K562 (cell line): ENCODE data around the gene ZBED2. TPM values are rescaled to one million over a fixed set of nuclear protein-coding genes. Genes with fewer than 3 reads are reported as not detected.

ENCODE experiments used
- ATAC-seq: fragments of 200-7000 bp; cut with Tn5 transposase; 3 replicates; pipeline ENCODE4 v1.9.1; 2020; ENCODE audit warnings: moderate library complexity
- BruUV-seq: library from RNA; stranded (reverse); fragments of 400-500 nt; replicated peaks from 2 replicates; lab custom pipeline; 2021; lab: Mats Ljungman, UMichigan
- CTCF ChIA-PET: fragments of 300-600 bp; formaldehyde crosslinking; extraction: SDS; loops from one replicate; lab custom pipeline; 2021; ENCODE audit warnings: low intra/inter-chr PET ratio; lab: Yijun Ruan, JAX
- POLR2A ChIA-PET: fragments of 300-600, 350-650 bp; sonication (Branson Sonifier 250); formaldehyde crosslinking; extraction: SDS; loops from one replicate; lab custom pipeline; 2021; ENCODE audit warnings: antibody characterized with exemption, inconsistent platforms; lab: Yijun Ruan, JAX
- DNase-seq, 4 experiments: peaks; one replicate each; pipeline versions ENCODE4 v3.0.0 to v3.0.0-alpha.2; 2011 to 2018; ENCODE audit warnings: low spot score in 3 of 4, mixed read lengths in 3 of 4; ENCODE audit errors: extremely low read depth in 1 of 4
- FAIRE-seq: peaks from 2 replicates; lab custom pipeline; 2011; peaks lifted over from hg19 to GRCh38; lab: Jason Lieb, UNC
- H2AFZ ChIP-seq: 2 replicates; pipeline ENCODE4 v1.6.0; 2011; ENCODE audit warnings: low read depth, low read length, control low read depth, inconsistent platforms
- H3K27ac ChIP-seq: fragments of 200-600 bp; 3 replicates; pipeline ENCODE4 v1.8.0; 2011; ENCODE audit warnings: low read depth, mild to moderate bottlenecking, control low read depth, inconsistent platforms, low read length, moderate library complexity, mixed read lengths; ENCODE audit errors: extremely low read depth
- H3K27me3 ChIP-seq, 2 experiments: fragments of 300-600 bp in 1 of 2; 2 replicates in 1 of 2; 3 replicates in 1 of 2; pipeline versions ENCODE4 v1.6.0 to v1.8.0; 2011; ENCODE audit warnings: inconsistent platforms in 2 of 2, low read length in 2 of 2, mild to moderate bottlenecking in 1 of 2, mixed read lengths in 1 of 2, moderate library complexity in 1 of 2; ENCODE audit not compliant: control insufficient read depth in 2 of 2, insufficient read depth in 2 of 2
- H3K36me3 ChIP-seq: fragments of 300-600 bp; 3 replicates; pipeline ENCODE4 v1.8.0; 2011; ENCODE audit warnings: mild to moderate bottlenecking, low read length, inconsistent platforms; ENCODE audit not compliant: control insufficient read depth, insufficient read depth
- H3K4me1 ChIP-seq, 2 experiments: fragments of 200-600 bp in 1 of 2; replicated peaks in 1 of 2; 2 replicates in 1 of 2; 3 replicates in 1 of 2; pipeline versions ENCODE4 v1.5.1 to v1.8.0; 2011; ENCODE audit warnings: inconsistent platforms in 2 of 2, low read length in 2 of 2, mild to moderate bottlenecking in 1 of 2, mixed read lengths in 1 of 2, moderate library complexity in 1 of 2; ENCODE audit not compliant: control insufficient read depth in 2 of 2, insufficient read depth in 2 of 2
- H3K4me2 ChIP-seq: 2 replicates; pipeline ENCODE4 v1.6.1; 2011; ENCODE audit warnings: low read length, control low read depth, inconsistent platforms, mixed read lengths; ENCODE audit not compliant: insufficient read depth
- H3K4me3 ChIP-seq: fragments of 200-600 bp; sonication (generic), shearing (Covaris generic); 2 replicates; pipeline ENCODE4 v1.5.1; 2016; ENCODE audit warnings: control low read depth, inconsistent platforms
- H3K79me2 ChIP-seq: fragments of 200-600 bp; 3 replicates; pipeline ENCODE4 v1.8.0; 2011; ENCODE audit warnings: low read length, inconsistent platforms; ENCODE audit not compliant: control insufficient read depth, insufficient read depth
- H3K9ac ChIP-seq, 2 experiments: 2 replicates each; pipeline versions ENCODE4 v1.6.0 to v1.6.1; 2011; ENCODE audit warnings: low read depth in 2 of 2, low read length in 2 of 2, control low read depth in 1 of 2, inconsistent platforms in 1 of 2, mild to moderate bottlenecking in 1 of 2, mixed read lengths in 1 of 2; ENCODE audit not compliant: insufficient read depth in 1 of 2
- H3K9me1 ChIP-seq: one replicate; pipeline ENCODE4 v1.6.0; 2011; ENCODE audit warnings: inconsistent platforms, mild to moderate bottlenecking, low read length, moderate library complexity; ENCODE audit not compliant: control insufficient read depth, insufficient read depth
- H3K9me3 ChIP-seq: replicated peaks from 2 replicates; pipeline ENCODE4 v1.5.1; 2011; ENCODE audit warnings: low read depth, low read length, inconsistent platforms; ENCODE audit not compliant: control insufficient read depth, insufficient read depth
- H4K20me1 ChIP-seq: replicated peaks from 2 replicates; pipeline ENCODE4 v1.6.1; 2011; ENCODE audit warnings: low read length, inconsistent platforms, mixed read lengths; ENCODE audit not compliant: control insufficient read depth, insufficient read depth
- CCAR2 ChIP-seq: fragments of 200-400 bp; formaldehyde crosslinking; IDR thresholded peaks from 2 replicates; pipeline ENCODE4 v1.6.1; 2017; ENCODE audit warnings: mild to moderate bottlenecking, low read depth, low read length
- CREB3L1 ChIP-seq: fragments of 450-650 bp; IDR thresholded peaks from 2 replicates; pipeline ENCODE4 v1.6.1; 2014; ENCODE audit warnings: low read depth, mild to moderate bottlenecking, moderate library complexity, borderline replicate concordance
- GTF3C2 ChIP-seq: IDR thresholded peaks from 3 replicates; pipeline ENCODE4 v1.6.1; 2011; ENCODE audit warnings: borderline replicate concordance, mild to moderate bottlenecking, moderate library complexity; ENCODE audit not compliant: insufficient read length; ENCODE audit errors: extremely low read depth
- HMGN3 ChIP-seq: IDR thresholded peaks from 2 replicates; pipeline ENCODE4 v1.6.1; 2011; ENCODE audit warnings: borderline replicate concordance, low read depth, mild to moderate bottlenecking, mixed read lengths, low read length; ENCODE audit not compliant: insufficient read length; ENCODE audit errors: extremely low read depth
- HOMEZ ChIP-seq: fragments of 250-450 bp; sonication (Bioruptor Pico); IDR thresholded peaks from 2 replicates; pipeline ENCODE4 v1.4.0; 2020; ENCODE audit warnings: mild to moderate bottlenecking, moderate library complexity
- LEF1 ChIP-seq: fragments of 450-650 bp; IDR thresholded peaks from 2 replicates; pipeline ENCODE4 v1.6.1; 2016; ENCODE audit warnings: mild to moderate bottlenecking
- MLLT1 ChIP-seq, 2 experiments: fragments of 450-650 bp; IDR thresholded peaks; 2 replicates each; pipeline ENCODE4 v1.6.1; 2016
- NFIC ChIP-seq: fragments of 450-650 bp; IDR thresholded peaks from 2 replicates; pipeline ENCODE4 v1.6.1; 2017; ENCODE audit warnings: mild to moderate bottlenecking, inconsistent platforms
- RAD51 ChIP-seq: fragments of 450-650 bp; IDR thresholded peaks from 2 replicates; pipeline ENCODE4 v1.7.1; 2016; ENCODE audit warnings: low read depth, mild to moderate bottlenecking, borderline replicate concordance
- RBM15 ChIP-seq: fragments of 200-400 bp; formaldehyde crosslinking; IDR thresholded peaks from 2 replicates; pipeline ENCODE4 v1.6.1; 2018; ENCODE audit warnings: mild to moderate bottlenecking, low read length, moderate library complexity; ENCODE audit not compliant: insufficient read depth
- SMARCA5 ChIP-seq: fragments of 450-650 bp; IDR thresholded peaks from 2 replicates; pipeline ENCODE4 v1.6.1; 2016
- ZFP1 ChIP-seq: fragments of 450-650 bp; formaldehyde crosslinking; IDR thresholded peaks from 2 replicates; pipeline ENCODE4 v1.4.0; 2020; ENCODE audit warnings: mild to moderate bottlenecking, mixed read lengths
- ZNF57 ChIP-seq: fragments of 450-650 bp; formaldehyde crosslinking; IDR thresholded peaks from 2 replicates; pipeline ENCODE4 v1.4.0; 2020; ENCODE audit warnings: mild to moderate bottlenecking, moderate library complexity
- WGBS: fragments of 100-300 bp; shearing (Covaris generic); methylation state at CpG from one replicate; pipeline ENCODE4 v1.1.6; 2016; ENCODE audit warnings: low coverage, mixed read lengths; ENCODE audit not compliant: insufficient coverage; ENCODE audit errors: missing lambda C conversion rate; 5-methylcytosine and 5-hydroxymethylcytosine counted together
- in situ Hi-C: fragments of 300-500 bp; cut with MboI; formaldehyde crosslinking; loops from 4 replicates; pipeline ENCODE4 v1.15.0; 2018; ENCODE audit warnings: inconsistent platforms, mixed read lengths
- intact Hi-C: fragments of 100-400 bp; cut with micrococcal nuclease; formaldehyde crosslinking; loops from 2 replicates; pipeline ENCODE4 v1.14.2; 2022
- polyA plus RNA-seq, 8 experiments: library from polyadenylated mRNA; depleted of rRNA in 4 of 8; stranded (reverse) in 5 of 8; unstranded in 3 of 8; fragments of >200 nt; fragmentation: Nextera tagmentation in 2 of 8; fragmentation: Illumina TruSeq in 1 of 8; extraction: Ambion mirVana in 2 of 8; extraction: Trizol in 1 of 8; gene quantifications; 2 replicates each; pipeline versions ENCODE4 v1.2.1 to v1.2.3, GENCODE V29; 2011 to 2014; ENCODE audit warnings: inconsistent platforms in 1 of 8, missing spikeins in 1 of 8
- total RNA-seq, 7 experiments: library from RNA; depleted of rRNA in 6 of 7; stranded (reverse); fragments of >200 nt in 6 of 7; fragmentation: Illumina TruSeq in 2 of 7; extraction: Trizol in 2 of 7; gene quantifications; 2 replicates each; pipeline versions ENCODE4 v1.2.1 to v1.2.3, GENCODE V29; 2011 to 2021; ENCODE audit warnings: low replicate concordance in 1 of 7

Gene ZBED2
- total and polyA plus RNA-seq, 9 of the 15 experiments (the other 6 are each of a cell fraction or from before 2014, with no cell fraction given), result 0.11 TPM; not detected in 8

- no peak overlapping the region for H3K4me3 ChIP-seq
- no peaks in the 10 kb centered on the region for H3K9me1 ChIP-seq
- H3K27ac ChIP-seq, result no peak overlapping the region
- CTCF ChIA-PET, result no interaction called here
- H3K9me3 ChIP-seq, result no peaks in the 10 kb centered on the region
- H3K4me1 ChIP-seq, result no peaks in the 10 kb centered on the region
- DNase-seq (no peak), FAIRE-seq (no peak), ATAC-seq (no peak)
- POLR2A ChIA-PET, result no interaction called here
- intact Hi-C loops (no loop called here), in situ Hi-C loops (no loop called here)
- TF ChIP-seq ZFP1 (CRISPR knock-in tag) (no peak), GTF3C2 (no peak), CCAR2 (no peak), HOMEZ (CRISPR knock-in tag) (no peak), NFIC (no peak), RAD51 (no peak), LEF1 (no peak), CREB3L1 (no peak), MLLT1 (IDR thresholded peaks at IDR 0.05) (no peak), SMARCA5 (no peak), HMGN3 (no peak), RBM15 (no peak), ZNF57 (CRISPR knock-in tag) (no peak)
- no peaks in the 10 kb centered on the region for H3K79me2 ChIP-seq
- H4K20me1 ChIP-seq, result no peaks in the 10 kb centered on the region
- BruUV-seq, result no TSS peak
- no peak overlapping the region for H3K4me2 ChIP-seq
- 8% methylated on average over 5 of the region's 5 CpGs for WGBS
- H2AFZ ChIP-seq, result no peak overlapping the region
- H3K27me3 ChIP-seq, result no peaks in the 10 kb centered on the region
- H3K9ac ChIP-seq, result no peak overlapping the region
- H3K36me3 ChIP-seq, result no peaks in the 10 kb centered on the region
These were observed 15.0 kb upstream of the ZBED2 start for GRCh38 chr3:111610189-111610588.
